Ishikawa (cell line): ENCODE results near the gene GDF15.

Source experiments
- CEBPB ChIP-seq: IDR thresholded peaks from 2 replicates; pipeline ENCODE4 v1.6.1; 2012
- CREB1 ChIP-seq: IDR thresholded peaks from 2 replicates; pipeline ENCODE4 v1.6.1; 2012; ENCODE audit warnings: low read depth
- EGR1 ChIP-seq: IDR thresholded peaks from 2 replicates; pipeline ENCODE4 v1.6.1; 2012
- EP300 ChIP-seq: IDR thresholded peaks from 2 replicates; pipeline ENCODE4 v1.6.1; 2012; ENCODE audit warnings: borderline replicate concordance
- FOXM1 ChIP-seq: IDR thresholded peaks from 2 replicates; pipeline ENCODE4 v1.6.1; 2012; ENCODE audit warnings: low read depth, borderline replicate concordance
- NFIC ChIP-seq: IDR thresholded peaks from 2 replicates; pipeline ENCODE4 v1.6.1; 2012
- RAD21 ChIP-seq: IDR thresholded peaks from 2 replicates; pipeline ENCODE4 v1.6.1; 2012; ENCODE audit warnings: low read depth
- REST ChIP-seq: IDR thresholded peaks from 2 replicates; pipeline ENCODE4 v1.6.1; 2012; ENCODE audit warnings: low read depth, mild to moderate bottlenecking
- TAF1 ChIP-seq: IDR thresholded peaks from 2 replicates; pipeline ENCODE4 v1.6.1; 2012; ENCODE audit warnings: low read depth, mild to moderate bottlenecking
- TCF12 ChIP-seq: IDR thresholded peaks from 2 replicates; pipeline ENCODE4 v1.6.1; 2012; ENCODE audit warnings: low read depth
- TEAD4 ChIP-seq: IDR thresholded peaks from 2 replicates; pipeline ENCODE4 v1.6.1; 2012
- YY1 ChIP-seq: IDR thresholded peaks from 2 replicates; pipeline ENCODE4 v1.6.1; 2012; ENCODE audit warnings: low read depth
- ZBTB7A ChIP-seq: IDR thresholded peaks from 2 replicates; pipeline ENCODE4 v1.6.1; 2012; ENCODE audit warnings: low read depth
- TF ChIP-seq, protein P1 (sequence below): IDR thresholded peaks from 2 replicates; pipeline ENCODE4 v1.6.1; 2012
- TF ChIP-seq, protein P2 (sequence below): IDR thresholded peaks from 2 replicates; pipeline ENCODE4 v1.6.1; 2012

The GDF15 gene

GRCh38 chr19:18433735-18434398, 47.9 kb downstream of the GDF15 start:
- TF ChIP-seq CEBPB (no peak), TEAD4 (no peak), ZBTB7A (peak; percentile 61; the same call in 1 of the 2 replicates)

- TF ChIP-seq, protein P1, sequence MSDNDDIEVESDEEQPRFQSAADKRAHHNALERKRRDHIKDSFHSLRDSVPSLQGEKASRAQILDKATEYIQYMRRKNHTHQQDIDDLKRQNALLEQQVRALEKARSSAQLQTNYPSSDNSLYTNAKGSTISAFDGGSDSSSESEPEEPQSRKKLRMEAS = no peak
- TF ChIP-seq EGR1 (no peak), TAF1 (no peak), RAD21 (no peak), REST (no peak), CEBPB (no peak), YY1 (no peak), NFIC (no peak), FOXM1 (no peak), CREB1 (no peak), EP300 (no peak), TEAD4 (no peak), ZBTB7A (no peak), TCF12 (no peak)
- TF ChIP-seq, protein P2, sequence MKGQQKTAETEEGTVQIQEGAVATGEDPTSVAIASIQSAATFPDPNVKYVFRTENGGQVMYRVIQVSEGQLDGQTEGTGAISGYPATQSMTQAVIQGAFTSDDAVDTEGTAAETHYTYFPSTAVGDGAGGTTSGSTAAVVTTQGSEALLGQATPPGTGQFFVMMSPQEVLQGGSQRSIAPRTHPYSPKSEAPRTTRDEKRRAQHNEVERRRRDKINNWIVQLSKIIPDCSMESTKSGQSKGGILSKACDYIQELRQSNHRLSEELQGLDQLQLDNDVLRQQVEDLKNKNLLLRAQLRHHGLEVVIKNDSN = no peak
Observed at GRCh38 chr19:18434411-18435175, 48.6 kb downstream of the GDF15 start.

DNA sequence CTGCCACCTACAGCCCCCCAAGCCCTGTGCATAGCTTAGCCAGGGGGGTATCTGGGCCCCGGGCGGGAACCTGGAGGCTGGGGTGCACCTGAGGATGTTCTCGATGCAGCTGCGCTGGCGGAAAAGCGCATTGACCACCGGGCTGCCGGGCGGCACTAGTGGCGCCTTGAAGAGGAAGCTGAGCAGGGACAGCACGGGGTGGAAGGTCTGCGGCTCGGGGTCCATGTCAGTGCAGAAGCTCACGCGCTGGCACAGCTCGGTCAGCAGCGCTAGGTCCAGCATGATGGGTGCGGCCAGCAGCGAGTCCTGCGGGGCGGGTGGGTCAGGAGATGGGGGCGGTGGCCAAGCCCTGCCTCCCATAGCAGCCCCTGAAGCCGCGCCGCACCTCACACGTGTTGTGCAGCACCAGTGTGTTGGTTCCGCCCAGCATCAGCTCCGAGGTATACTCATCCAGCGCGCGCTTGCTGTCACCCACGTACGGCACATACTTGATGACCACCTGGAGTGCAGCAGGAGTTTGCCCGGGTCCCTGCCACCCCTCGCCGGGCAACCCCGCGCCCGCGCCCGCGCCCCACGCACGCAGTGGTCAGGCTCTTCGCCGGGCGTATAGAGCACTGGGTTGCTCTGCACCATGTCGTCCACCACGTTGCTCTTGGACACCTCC, 49.4 kb downstream of the GDF15 start:
- no peak for TF ChIP-seq NFIC
- TF ChIP-seq, protein P1 = no peak
- TF ChIP-seq RAD21 = no peak
- TF ChIP-seq REST = no peak
- TF ChIP-seq CEBPB = no peak
- no peak for TF ChIP-seq EGR1
- no peak for TF ChIP-seq TCF12
- no peak for TF ChIP-seq CREB1
- no peak for TF ChIP-seq YY1
- no peak for TF ChIP-seq TEAD4
- TF ChIP-seq, protein P2 = no peak
- TF ChIP-seq EP300 = no peak

DNA sequence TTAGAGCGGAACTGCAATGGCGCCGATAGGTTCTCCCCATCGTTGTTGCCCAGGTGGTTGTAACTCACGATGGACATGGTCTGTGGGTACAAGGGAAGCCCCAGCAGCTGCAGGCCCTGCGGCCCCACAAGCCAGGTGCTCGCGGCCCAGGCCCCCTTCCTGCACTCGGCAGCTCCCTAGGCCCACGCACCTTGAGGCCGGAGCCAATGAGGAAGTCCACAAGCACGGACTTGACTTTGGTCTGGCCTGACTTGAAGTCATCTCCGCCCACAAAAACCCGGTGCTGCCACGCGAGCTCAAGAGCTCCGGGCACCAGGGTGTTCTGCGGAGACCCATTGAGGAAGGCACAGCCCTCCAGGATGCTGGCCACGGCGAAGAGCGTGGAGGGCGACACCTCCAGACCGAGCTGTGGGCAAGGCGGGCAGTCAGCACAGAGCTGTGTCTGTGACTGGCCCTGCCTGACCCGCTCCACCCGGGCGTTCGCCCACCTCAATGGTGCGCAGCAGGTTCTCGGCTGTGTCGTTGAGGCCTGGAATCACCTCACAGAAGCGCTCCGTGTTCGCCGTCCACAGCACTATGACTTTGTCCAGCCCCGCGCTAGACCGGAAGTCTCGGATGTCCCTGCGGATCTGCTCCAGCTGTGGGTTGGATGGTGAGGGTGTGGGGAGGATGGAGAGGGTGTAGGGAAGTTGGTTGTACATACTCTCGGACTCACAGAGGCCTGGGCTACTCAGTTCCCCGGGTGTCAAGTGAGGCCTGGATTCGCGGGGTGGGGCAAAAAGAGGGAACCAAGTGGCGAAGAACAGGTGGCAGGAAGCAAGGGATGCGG, 50.1 kb downstream of the GDF15 start:
- TF ChIP-seq EGR1 = no peak
- TF ChIP-seq TCF12 = no peak
- no peak for TF ChIP-seq YY1
- no peak for TF ChIP-seq EP300
